ENCODE measurements around the gene ZNF705A. TPM values are rescaled to one million over a fixed set of nuclear protein-coding genes. Genes with fewer than 3 reads are reported as not detected.
"Not testable (repeated sequence)": the region's sequence is repeated elsewhere in the genome, so short reads cannot be mapped to it uniquely, and the experiment has no call there.

ZNF705A gene
- total RNA-seq, 4 donors from 2014 or later: not detected

GRCh38 chr12:8224782-8225181 is 68.0 kb downstream of the ZNF705A start:
- H3K27ac ChIP-seq; H3K27me3 ChIP-seq; intact Hi-C loops (cut with DNase I); H3K9me3 ChIP-seq; H3K4me3 ChIP-seq; H3K36me3 ChIP-seq; DNase-seq; H3K4me1 ChIP-seq: not testable (repeated sequence)
- 95 to 97% methylated on average over 8 to 10 of the region's 11 CpGs for WGBS, 2 donors

DNA sequence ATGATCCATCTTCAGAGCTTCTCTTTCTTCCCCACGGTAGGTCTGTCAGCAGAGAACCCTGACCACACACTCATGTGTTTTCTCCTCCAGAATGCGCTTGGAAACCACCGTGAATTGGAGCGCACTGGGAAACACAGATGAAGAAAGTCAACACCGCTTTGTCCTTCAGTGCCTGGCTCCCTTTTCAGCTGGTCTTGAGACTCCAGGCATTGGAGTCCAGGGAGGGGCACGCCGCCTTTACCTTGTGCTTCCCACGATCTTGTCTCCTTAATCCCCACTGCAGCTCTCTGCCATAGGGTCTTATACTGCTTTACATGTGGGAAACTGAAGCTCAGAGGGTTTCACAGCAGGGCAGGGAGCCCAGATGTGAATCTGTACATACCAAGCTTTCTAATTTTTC is 69.5 kb downstream of the ZNF705A start:
- TF ChIP-seq CTCF (IDR thresholded peaks at IDR 0.05): no peak
- TF ChIP-seq POLR2A (IDR thresholded peaks at IDR 0.05): no peak
- H3K36me3 ChIP-seq: no peaks in the 10 kb centered on the region
- no peak for DNase-seq
- H3K27ac ChIP-seq: no peak overlapping the region
- 83 to 92% methylated on average over 8 of the region's 8 CpGs for WGBS, 2 donors
- H3K27me3 ChIP-seq: no peaks in the 10 kb centered on the region
- no peaks in the 10 kb centered on the region for H3K9me3 ChIP-seq
- no peak overlapping the region for H3K4me3 ChIP-seq
- H3K4me1 ChIP-seq: no peaks in the 10 kb centered on the region
- intact Hi-C loops (cut with DNase I): no loop called here

DNA sequence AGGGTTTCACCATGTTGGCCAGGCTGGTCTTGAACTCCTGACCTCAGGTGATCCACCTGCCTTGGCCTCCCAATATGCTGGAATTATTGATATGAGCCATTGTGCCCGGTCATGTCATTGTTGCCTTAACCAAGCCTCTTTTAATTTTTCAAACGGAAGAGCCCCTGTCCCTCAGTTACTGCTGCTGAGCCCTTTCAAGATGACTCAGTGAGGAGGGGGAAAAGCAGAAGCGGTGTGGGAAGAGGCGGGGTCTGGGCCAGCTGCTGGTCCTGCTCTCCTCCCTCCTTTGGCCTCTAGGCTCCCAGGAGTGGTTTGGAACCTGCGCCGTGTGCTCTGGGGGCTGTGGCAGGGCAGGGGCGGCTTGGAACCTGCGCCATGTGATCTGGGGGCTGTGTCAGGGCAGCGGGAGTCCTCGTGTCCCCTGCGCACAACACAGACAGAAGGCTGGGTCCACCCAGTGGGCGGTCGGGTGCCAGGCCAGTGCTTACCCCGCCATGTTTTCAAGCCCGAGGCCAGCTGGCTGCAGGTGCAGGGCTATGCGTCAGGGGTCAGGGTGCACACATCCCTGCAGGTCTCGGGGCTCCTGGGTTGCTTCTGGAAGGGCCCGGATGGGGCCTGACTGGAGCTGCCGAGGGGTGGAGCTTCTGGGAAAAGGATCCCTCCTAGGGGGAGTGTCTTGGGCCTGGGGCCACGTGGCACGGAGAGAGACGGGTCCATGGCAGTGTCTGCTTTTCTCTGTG is 70.3 kb downstream of the ZNF705A start, which contains the start of gene FAM90A1:
FAM90A1 (minus strand) TSS at position 627 of the 740 bp plus-strand sequence. CDS start 2,786 bp downstream, outside the sequence.
- H3K9me3 ChIP-seq; intact Hi-C loops (cut with DNase I); H3K4me1 ChIP-seq; DNase-seq; H3K36me3 ChIP-seq; H3K27me3 ChIP-seq: not testable (repeated sequence)
- peak within 1 kb of the TSS; percentile 27 to 50 (median 40) for H3K4me3 ChIP-seq
- peak within 1 kb of the TSS in 2 of 4 donors; percentile 5 to 41 for H3K27ac ChIP-seq
- 32 to 81% methylated on average over 9 to 11 of the region's 22 CpGs for WGBS, 2 donors

- H3K27me3 ChIP-seq; intact Hi-C loops (cut with DNase I); H3K4me1 ChIP-seq; H3K36me3 ChIP-seq; DNase-seq; H3K9me3 ChIP-seq: not testable (repeated sequence)
- peak overlapping the region in 2 of 4 donors; percentile 5 to 41 for H3K27ac ChIP-seq
- 6 to 60% methylated on average over 1 to 2 of the region's 7 CpGs for WGBS, 2 donors
- H3K4me3 ChIP-seq: peak overlapping the region; percentile 27 to 50 (median 40)
Measured at GRCh38 chr12:8227732-8228077, 70.9 kb downstream of the ZNF705A start.

DNA sequence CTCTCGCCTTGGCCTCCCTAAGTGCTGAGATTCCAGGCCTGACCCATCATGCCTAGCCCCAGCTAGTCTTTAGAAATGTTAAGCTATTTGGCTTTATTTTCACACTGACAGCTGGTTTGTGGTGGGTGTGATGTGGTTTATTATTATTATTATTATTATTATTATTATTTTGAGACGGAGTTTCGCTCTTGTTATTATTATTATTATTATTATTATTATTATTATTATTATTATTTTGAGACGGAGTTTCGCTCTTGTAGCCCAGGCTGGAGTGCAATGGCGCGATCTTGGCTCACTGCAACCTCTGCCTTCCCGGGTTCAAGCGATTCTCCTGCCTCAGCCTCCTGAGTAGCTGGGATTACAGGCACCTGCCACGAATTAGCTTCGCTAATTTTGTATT is 71.8 kb downstream of the ZNF705A start:
- H3K4me3 ChIP-seq; intact Hi-C loops (cut with DNase I); H3K27me3 ChIP-seq; H3K9me3 ChIP-seq; H3K36me3 ChIP-seq; H3K4me1 ChIP-seq; DNase-seq; H3K27ac ChIP-seq: not testable (repeated sequence)
- 85 to 94% methylated on average over 11 of the region's 11 CpGs for WGBS, 2 donors

DNA sequence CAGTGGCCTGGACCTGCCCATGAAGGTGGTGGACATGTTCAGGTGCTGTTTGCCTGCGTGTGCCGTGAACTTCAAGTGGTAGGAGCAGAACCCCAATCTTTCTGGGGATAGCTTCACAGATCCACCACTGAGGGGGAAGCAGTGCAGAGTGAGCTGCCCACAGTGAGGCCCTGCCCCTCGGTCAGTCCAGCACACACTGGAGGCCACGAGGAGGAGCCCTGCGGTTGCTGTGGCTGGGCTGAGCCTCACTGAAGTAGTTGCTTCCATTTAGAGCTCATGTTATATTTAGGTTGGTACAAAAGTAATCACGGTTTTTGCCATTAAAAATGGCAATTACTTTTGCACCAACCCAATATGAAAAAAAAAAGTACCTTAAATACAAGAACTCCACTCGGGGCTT is 72.7 kb downstream of the ZNF705A start:
- intact Hi-C loops (cut with DNase I); H3K4me3 ChIP-seq; H3K36me3 ChIP-seq; H3K9me3 ChIP-seq; H3K4me1 ChIP-seq; DNase-seq; H3K27ac ChIP-seq; H3K27me3 ChIP-seq: not testable (repeated sequence)
- 57 to 68% methylated on average over 4 to 7 of the region's 7 CpGs for WGBS, 2 donors

Other genes starting within 250 kb of the ZNF705A start
- 1 to 10 TPM; 3.8 to 9.9 (median 4.4) TPM for gene SLC2A3, start 220.8 kb upstream of the ZNF705A start, total RNA-seq
- 10 to 100 TPM in 1 of 4 donors, 1 to 10 TPM in 3; 5.9 to 11.8 (median 7.7) TPM for gene FOXJ2, start 124.3 kb upstream of the ZNF705A start, total RNA-seq
- gene C3AR1, start 90.7 kb upstream of the ZNF705A start, total RNA-seq: 1 to 10 TPM in 3 of 4 donors, under 1 TPM in 1; 0.15 to 9.5 (median 4.7) TPM
- 10 to 100 TPM; 18.8 to 27.3 (median 23.5) TPM for gene NECAP1, start 74.7 kb upstream of the ZNF705A start, total RNA-seq
- gene CLEC4A, start 33.4 kb upstream of the ZNF705A start, total RNA-seq: 1 to 10 TPM in 3 of 4 donors, under 1 TPM in 1; 0.61 to 2.1 (median 1.6) TPM
- under 1 TPM in 2 of 4 donors, not detected in 2; 0.18 to 0.64 TPM for gene FAM90A1, start 70.6 kb downstream of the ZNF705A start, total RNA-seq